K562 (cell line): Measurements from ENCODE around the gene CELF4. TPM values are rescaled to one million over a fixed set of nuclear protein-coding genes. Genes with fewer than 3 reads are reported as not detected.
"Not testable (repeated sequence)": the region's sequence is repeated elsewhere in the genome, so short reads cannot be mapped to it uniquely, and the experiment has no call there.

ENCODE experiments used
- ATAC-seq: fragments of 200-7000 bp; cut with Tn5 transposase; 3 replicates; pipeline ENCODE4 v1.9.1; 2020; ENCODE audit warnings: moderate library complexity
- BruUV-seq: library from RNA; stranded (reverse); fragments of 400-500 nt; replicated peaks from 2 replicates; lab custom pipeline; 2021; lab: Mats Ljungman, UMichigan
- CTCF ChIA-PET: fragments of 300-600 bp; formaldehyde crosslinking; extraction: SDS; loops from one replicate; lab custom pipeline; 2021; ENCODE audit warnings: low intra/inter-chr PET ratio; lab: Yijun Ruan, JAX
- POLR2A ChIA-PET: fragments of 300-600, 350-650 bp; sonication (Branson Sonifier 250); formaldehyde crosslinking; extraction: SDS; loops from one replicate; lab custom pipeline; 2021; ENCODE audit warnings: antibody characterized with exemption, inconsistent platforms; lab: Yijun Ruan, JAX
- DNase-seq, 4 experiments: peaks; one replicate each; pipeline versions ENCODE4 v3.0.0 to v3.0.0-alpha.2; 2011 to 2018; ENCODE audit warnings: low spot score in 3 of 4, mixed read lengths in 3 of 4; ENCODE audit errors: extremely low read depth in 1 of 4
- FAIRE-seq: peaks from 2 replicates; lab custom pipeline; 2011; peaks lifted over from hg19 to GRCh38; lab: Jason Lieb, UNC
- H2AFZ ChIP-seq: 2 replicates; pipeline ENCODE4 v1.6.0; 2011; ENCODE audit warnings: low read depth, low read length, control low read depth, inconsistent platforms
- H3K27ac ChIP-seq: fragments of 200-600 bp; 3 replicates; pipeline ENCODE4 v1.8.0; 2011; ENCODE audit warnings: low read depth, mild to moderate bottlenecking, control low read depth, inconsistent platforms, low read length, moderate library complexity, mixed read lengths; ENCODE audit errors: extremely low read depth
- H3K27me3 ChIP-seq, 2 experiments: fragments of 300-600 bp in 1 of 2; 2 replicates in 1 of 2; 3 replicates in 1 of 2; pipeline versions ENCODE4 v1.6.0 to v1.8.0; 2011; ENCODE audit warnings: inconsistent platforms in 2 of 2, low read length in 2 of 2, mild to moderate bottlenecking in 1 of 2, mixed read lengths in 1 of 2, moderate library complexity in 1 of 2; ENCODE audit not compliant: control insufficient read depth in 2 of 2, insufficient read depth in 2 of 2
- H3K36me3 ChIP-seq: fragments of 300-600 bp; 3 replicates; pipeline ENCODE4 v1.8.0; 2011; ENCODE audit warnings: mild to moderate bottlenecking, low read length, inconsistent platforms; ENCODE audit not compliant: control insufficient read depth, insufficient read depth
- H3K4me1 ChIP-seq, 2 experiments: fragments of 200-600 bp in 1 of 2; replicated peaks in 1 of 2; 2 replicates in 1 of 2; 3 replicates in 1 of 2; pipeline versions ENCODE4 v1.5.1 to v1.8.0; 2011; ENCODE audit warnings: inconsistent platforms in 2 of 2, low read length in 2 of 2, mild to moderate bottlenecking in 1 of 2, mixed read lengths in 1 of 2, moderate library complexity in 1 of 2; ENCODE audit not compliant: control insufficient read depth in 2 of 2, insufficient read depth in 2 of 2
- H3K4me2 ChIP-seq: 2 replicates; pipeline ENCODE4 v1.6.1; 2011; ENCODE audit warnings: low read length, control low read depth, inconsistent platforms, mixed read lengths; ENCODE audit not compliant: insufficient read depth
- H3K4me3 ChIP-seq: fragments of 200-600 bp; sonication (generic), shearing (Covaris generic); 2 replicates; pipeline ENCODE4 v1.5.1; 2016; ENCODE audit warnings: control low read depth, inconsistent platforms
- H3K79me2 ChIP-seq: fragments of 200-600 bp; 3 replicates; pipeline ENCODE4 v1.8.0; 2011; ENCODE audit warnings: low read length, inconsistent platforms; ENCODE audit not compliant: control insufficient read depth, insufficient read depth
- H3K9ac ChIP-seq, 2 experiments: 2 replicates each; pipeline versions ENCODE4 v1.6.0 to v1.6.1; 2011; ENCODE audit warnings: low read depth in 2 of 2, low read length in 2 of 2, control low read depth in 1 of 2, inconsistent platforms in 1 of 2, mild to moderate bottlenecking in 1 of 2, mixed read lengths in 1 of 2; ENCODE audit not compliant: insufficient read depth in 1 of 2
- H3K9me1 ChIP-seq: one replicate; pipeline ENCODE4 v1.6.0; 2011; ENCODE audit warnings: inconsistent platforms, mild to moderate bottlenecking, low read length, moderate library complexity; ENCODE audit not compliant: control insufficient read depth, insufficient read depth
- H3K9me3 ChIP-seq: replicated peaks from 2 replicates; pipeline ENCODE4 v1.5.1; 2011; ENCODE audit warnings: low read depth, low read length, inconsistent platforms; ENCODE audit not compliant: control insufficient read depth, insufficient read depth
- H4K20me1 ChIP-seq: replicated peaks from 2 replicates; pipeline ENCODE4 v1.6.1; 2011; ENCODE audit warnings: low read length, inconsistent platforms, mixed read lengths; ENCODE audit not compliant: control insufficient read depth, insufficient read depth
- POU5F1 ChIP-seq: fragments of 150-350 bp; IDR thresholded peaks from 2 replicates; pipeline ENCODE4 v1.6.1; 2014; ENCODE audit warnings: borderline replicate concordance, low read length, low read depth, mild to moderate bottlenecking; ENCODE audit not compliant: partially characterized antibody
- STAG1 ChIP-seq: sonication (generic); formaldehyde crosslinking; IDR thresholded peaks from 2 replicates; pipeline ENCODE4 v1.5.0; 2020; ENCODE audit warnings: missing genetic modification reagents, borderline replicate concordance
- U2AF2 ChIP-seq: fragments of 200-400 bp; formaldehyde crosslinking; optimal IDR thresholded peaks from 2 replicates; pipeline ENCODE3; 2017; ENCODE audit warnings: low read depth, mild to moderate bottlenecking, low read length
- WGBS: fragments of 100-300 bp; shearing (Covaris generic); methylation state at CpG from one replicate; pipeline ENCODE4 v1.1.6; 2016; ENCODE audit warnings: low coverage, mixed read lengths; ENCODE audit not compliant: insufficient coverage; ENCODE audit errors: missing lambda C conversion rate; 5-methylcytosine and 5-hydroxymethylcytosine counted together
- in situ Hi-C: fragments of 300-500 bp; cut with MboI; formaldehyde crosslinking; loops from 4 replicates; pipeline ENCODE4 v1.15.0; 2018; ENCODE audit warnings: inconsistent platforms, mixed read lengths
- intact Hi-C: fragments of 100-400 bp; cut with micrococcal nuclease; formaldehyde crosslinking; loops from 2 replicates; pipeline ENCODE4 v1.14.2; 2022
- polyA plus RNA-seq, 8 experiments: library from polyadenylated mRNA; depleted of rRNA in 4 of 8; stranded (reverse) in 5 of 8; unstranded in 3 of 8; fragments of >200 nt; fragmentation: Nextera tagmentation in 2 of 8; fragmentation: Illumina TruSeq in 1 of 8; extraction: Ambion mirVana in 2 of 8; extraction: Trizol in 1 of 8; gene quantifications; 2 replicates each; pipeline versions ENCODE4 v1.2.1 to v1.2.3, GENCODE V29; 2011 to 2014; ENCODE audit warnings: inconsistent platforms in 1 of 8, missing spikeins in 1 of 8
- total RNA-seq, 7 experiments: library from RNA; depleted of rRNA in 6 of 7; stranded (reverse); fragments of >200 nt in 6 of 7; fragmentation: Illumina TruSeq in 2 of 7; extraction: Trizol in 2 of 7; gene quantifications; 2 replicates each; pipeline versions ENCODE4 v1.2.1 to v1.2.3, GENCODE V29; 2011 to 2021; ENCODE audit warnings: low replicate concordance in 1 of 7
- TF ChIP-seq, protein P1 (sequence below): fragments of 250-450 bp; sonication (Bioruptor Pico); IDR thresholded peaks from 2 replicates; pipeline ENCODE4 v1.5.0; 2021
- TF ChIP-seq, protein P2 (sequence below): conservative IDR thresholded peaks from 2 replicates; pipeline ENCODE4 v1.6.1; 2011; ENCODE audit warnings: low read depth, mild to moderate bottlenecking, low read length; ENCODE audit not compliant: control insufficient read depth

CELF4 gene
- total and polyA plus RNA-seq, 9 of the 15 experiments (the other 6 are each of a cell fraction or from before 2014, with no cell fraction given) = 0.04 to 0.24 (median 0.07) TPM; not detected in 3

DNA sequence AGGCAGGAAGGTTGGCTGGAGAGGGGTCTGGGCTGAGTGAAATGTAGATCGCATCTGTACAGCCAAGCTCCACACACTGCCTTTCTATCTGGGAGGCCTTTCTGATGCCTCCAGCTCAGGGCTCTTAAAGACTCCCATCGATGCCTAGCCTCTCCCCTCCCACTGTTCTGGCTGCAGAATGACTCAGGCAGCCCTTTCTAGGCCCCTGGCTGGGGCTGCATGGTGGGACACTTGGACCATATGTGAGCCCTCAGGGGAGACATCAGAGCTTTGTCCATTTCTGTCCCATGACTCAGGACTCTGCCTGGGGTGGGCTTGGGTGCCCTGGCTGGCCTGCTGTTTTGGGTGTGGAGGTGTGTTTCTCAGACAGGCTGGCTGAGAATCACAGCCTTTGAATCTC lies 101.3 kb downstream of the CELF4 start:
- Histone ChIP-seq H3K9ac (no peak overlapping the region), H3K4me3 (no peak overlapping the region), H3K4me1 (no peaks in the 10 kb centered on the region), H3K27ac (no peak overlapping the region), H3K79me2 (no peaks in the 10 kb centered on the region), H3K4me2 (no peak overlapping the region), H3K36me3 (no peaks in the 10 kb centered on the region), H3K9me3 (no peaks in the 10 kb centered on the region), H3K9me1 (no peaks in the 10 kb centered on the region), H3K27me3 (no peaks in the 10 kb centered on the region), H2AFZ (no peak overlapping the region), H4K20me1 (peaks cover 2% of the 10 kb centered on the region; the same call in 1 of the 2 replicates)
- in situ Hi-C loops = loop anchor here (10.0 kb wide), 1 partner anchor 1939 kb away; no protein-coding TSS in a partner anchor
- POLR2A ChIA-PET = no interaction called here
- no TSS peak for BruUV-seq
- CTCF ChIA-PET = no interaction called here
- no peak for ATAC-seq
- intact Hi-C loops = no loop called here
- 0% methylated on average over 2 of the region's 2 CpGs for WGBS
- no peak for DNase-seq
- no peak for FAIRE-seq
- TF ChIP-seq, protein P1, sequence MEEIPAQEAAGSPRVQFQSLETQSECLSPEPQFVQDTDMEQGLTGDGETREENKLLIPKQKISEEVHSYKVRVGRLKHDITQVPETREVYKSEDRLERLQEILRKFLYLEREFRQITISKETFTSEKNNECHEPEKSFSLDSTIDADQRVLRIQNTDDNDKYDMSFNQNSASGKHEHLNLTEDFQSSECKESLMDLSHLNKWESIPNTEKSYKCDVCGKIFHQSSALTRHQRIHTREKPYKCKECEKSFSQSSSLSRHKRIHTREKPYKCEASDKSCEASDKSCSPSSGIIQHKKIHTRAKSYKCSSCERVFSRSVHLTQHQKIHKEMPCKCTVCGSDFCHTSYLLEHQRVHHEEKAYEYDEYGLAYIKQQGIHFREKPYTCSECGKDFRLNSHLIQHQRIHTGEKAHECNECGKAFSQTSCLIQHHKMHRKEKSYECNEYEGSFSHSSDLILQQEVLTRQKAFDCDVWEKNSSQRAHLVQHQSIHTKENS (CRISPR knock-in tag) = no peak
- TF ChIP-seq STAG1 (CRISPR knock-in tag) (no peak), POU5F1 (no peak), U2AF2 (no peak)
- TF ChIP-seq, protein P2, sequence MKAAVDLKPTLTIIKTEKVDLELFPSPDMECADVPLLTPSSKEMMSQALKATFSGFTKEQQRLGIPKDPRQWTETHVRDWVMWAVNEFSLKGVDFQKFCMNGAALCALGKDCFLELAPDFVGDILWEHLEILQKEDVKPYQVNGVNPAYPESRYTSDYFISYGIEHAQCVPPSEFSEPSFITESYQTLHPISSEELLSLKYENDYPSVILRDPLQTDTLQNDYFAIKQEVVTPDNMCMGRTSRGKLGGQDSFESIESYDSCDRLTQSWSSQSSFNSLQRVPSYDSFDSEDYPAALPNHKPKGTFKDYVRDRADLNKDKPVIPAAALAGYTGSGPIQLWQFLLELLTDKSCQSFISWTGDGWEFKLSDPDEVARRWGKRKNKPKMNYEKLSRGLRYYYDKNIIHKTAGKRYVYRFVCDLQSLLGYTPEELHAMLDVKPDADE = no peak

DNA sequence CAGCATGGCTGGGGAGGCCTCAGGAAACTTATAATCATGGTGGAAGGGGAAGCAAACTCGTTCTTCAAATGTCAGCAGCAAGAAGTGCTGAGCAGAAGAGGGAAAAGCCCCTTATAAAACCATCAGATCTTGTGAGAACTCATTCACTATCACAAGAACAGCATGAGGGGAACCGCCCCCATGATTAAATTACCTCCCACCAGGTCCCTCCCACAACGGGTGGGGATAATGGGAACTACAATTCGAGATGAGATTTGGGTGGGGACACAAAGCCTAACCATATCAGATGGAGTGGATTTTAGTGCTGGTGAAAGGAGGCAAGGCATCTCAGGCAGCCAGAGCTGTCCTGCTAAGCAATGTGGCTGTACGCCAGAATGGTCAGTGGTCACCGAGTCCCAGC lies 104.3 kb downstream of the CELF4 start:
- POLR2A ChIA-PET, H3K4me2 ChIP-seq, H3K9me3 ChIP-seq, H3K9ac ChIP-seq, H3K36me3 ChIP-seq, H3K27ac ChIP-seq, H2AFZ ChIP-seq, H3K9me1 ChIP-seq, DNase-seq, H3K27me3 ChIP-seq, CTCF ChIA-PET, FAIRE-seq, ATAC-seq, BruUV-seq, H4K20me1 ChIP-seq, intact Hi-C loops, H3K79me2 ChIP-seq, H3K4me3 ChIP-seq, H3K4me1 ChIP-seq: not testable (repeated sequence)
- in situ Hi-C loops = loop anchor here (10.0 kb wide), 1 partner anchor 1937 kb away; no protein-coding TSS in a partner anchor
- 0% methylated on average over 6 of the region's 6 CpGs for WGBS
